Activated CD4-positive, alpha-beta T cell treated with anti-CD3 and anti-CD28 coated beads, Interleukin-2, amount 50 U/mL, for 48 hours (primary cell): Measurements from ENCODE around the gene PANK2.
"Not testable (repeated sequence)": the region's sequence is repeated elsewhere in the genome, so short reads cannot be mapped to it uniquely, and the experiment has no call there.

Experiments
- DNase-seq, 2 experiments: peaks; one replicate each; pipeline ENCODE4 v3.0.0-alpha.2; 2020

PANK2 gene

DNA sequence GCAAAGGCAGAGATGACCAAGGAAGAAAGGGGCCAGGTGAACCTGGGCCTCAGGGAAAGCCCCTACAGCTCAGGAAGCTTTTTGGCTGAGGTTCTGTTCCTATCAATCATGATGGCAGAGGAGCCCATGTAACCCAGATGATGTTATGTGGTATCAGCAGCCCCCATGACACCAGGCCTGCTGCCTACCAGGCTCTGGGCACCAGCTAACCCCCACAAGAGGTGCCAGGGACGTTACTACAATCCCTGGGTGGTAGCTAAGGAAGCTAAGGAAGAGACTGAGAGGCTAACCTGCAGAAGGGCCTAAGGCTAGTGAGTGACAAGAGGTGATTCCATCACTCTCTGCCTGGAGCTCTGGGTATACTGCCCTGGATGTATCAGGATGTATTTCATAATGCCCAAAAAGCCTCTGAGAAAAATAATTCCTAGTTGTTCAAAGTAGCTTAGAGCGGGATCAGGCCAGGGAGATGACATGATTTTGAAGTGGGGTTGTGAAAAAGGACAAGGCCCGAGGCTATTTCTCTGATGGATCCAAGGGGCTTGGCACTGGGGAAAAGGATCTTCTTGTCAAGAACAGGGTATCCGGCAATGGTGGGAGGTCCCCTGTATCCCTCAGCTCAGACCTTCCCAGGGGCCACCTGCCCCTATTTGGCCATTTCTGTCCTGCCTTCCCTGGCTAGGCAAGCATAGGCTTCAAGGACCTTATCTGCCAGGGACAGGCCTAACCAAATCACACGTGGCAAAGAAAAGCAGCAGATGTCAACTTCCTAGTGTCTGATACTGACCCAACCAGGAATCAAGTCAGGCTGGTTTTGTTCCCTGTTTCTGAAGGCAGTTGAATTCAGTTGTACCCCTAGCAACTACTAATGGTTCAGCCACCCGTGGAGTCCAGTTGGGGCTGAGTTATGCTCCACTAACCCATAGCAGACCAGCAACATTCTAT lies 41.3 kb downstream of the PANK2 start:
- no peak for DNase-seq

DNA sequence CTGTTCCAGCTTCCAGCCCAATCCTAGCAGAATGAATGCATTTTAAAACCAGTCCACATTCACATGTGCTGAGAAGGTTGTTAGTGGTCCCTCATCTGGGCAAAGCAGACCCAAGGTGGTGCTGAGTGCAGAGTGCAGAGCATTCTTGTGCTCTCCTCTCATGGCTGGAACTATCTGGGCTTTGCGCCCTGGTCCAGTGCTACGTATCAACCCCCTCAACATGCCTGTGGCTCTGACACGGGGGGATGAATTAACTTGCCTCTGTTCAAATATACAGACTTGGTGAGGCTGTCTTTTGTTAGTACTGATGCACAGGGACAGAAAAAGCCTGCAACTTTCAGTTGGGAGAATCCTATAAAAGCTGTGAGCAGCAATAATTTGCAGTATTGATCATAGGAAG lies 42.5 kb downstream of the PANK2 start:
- no peak for DNase-seq

DNA sequence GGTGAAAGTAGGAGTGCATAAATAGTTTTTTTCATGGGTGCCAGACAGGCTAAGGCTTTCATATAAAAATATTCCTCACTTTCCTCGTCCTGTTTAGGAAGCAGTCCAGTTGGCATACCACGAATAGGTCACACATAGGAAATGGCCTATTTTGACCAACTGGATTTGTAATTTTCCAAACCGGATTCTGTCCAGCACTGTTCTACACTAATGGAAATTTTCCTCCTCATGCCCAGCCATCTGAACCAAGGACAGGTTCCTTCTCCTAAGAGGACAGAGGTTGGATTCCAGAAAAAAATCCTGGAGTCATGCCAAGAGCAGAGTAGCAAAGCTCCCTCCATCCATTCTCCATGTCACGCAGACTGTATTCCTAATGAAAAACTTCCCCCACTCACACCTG lies 43.1 kb downstream of the PANK2 start:
- no peak for DNase-seq

DNA sequence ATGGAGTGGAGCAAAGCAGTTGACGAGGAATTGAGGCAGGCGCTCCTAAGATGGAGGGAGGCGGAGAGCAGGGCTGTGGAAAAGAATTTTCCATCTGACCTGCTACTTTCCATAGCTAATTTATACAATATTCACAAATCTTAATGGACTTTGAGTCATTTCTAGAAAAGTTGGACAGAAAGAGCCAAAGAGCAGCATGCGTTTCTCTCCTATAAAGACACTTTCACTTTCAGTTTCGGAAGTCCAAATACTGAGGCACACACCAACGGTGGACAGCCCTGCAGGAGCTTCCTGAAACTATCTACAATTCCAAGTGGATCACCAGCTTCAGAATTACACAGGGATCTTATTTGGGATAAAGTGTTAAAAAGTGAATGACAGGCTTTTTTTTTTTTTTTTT lies 43.5 kb downstream of the PANK2 start:
- DNase-seq: no peak

DNA sequence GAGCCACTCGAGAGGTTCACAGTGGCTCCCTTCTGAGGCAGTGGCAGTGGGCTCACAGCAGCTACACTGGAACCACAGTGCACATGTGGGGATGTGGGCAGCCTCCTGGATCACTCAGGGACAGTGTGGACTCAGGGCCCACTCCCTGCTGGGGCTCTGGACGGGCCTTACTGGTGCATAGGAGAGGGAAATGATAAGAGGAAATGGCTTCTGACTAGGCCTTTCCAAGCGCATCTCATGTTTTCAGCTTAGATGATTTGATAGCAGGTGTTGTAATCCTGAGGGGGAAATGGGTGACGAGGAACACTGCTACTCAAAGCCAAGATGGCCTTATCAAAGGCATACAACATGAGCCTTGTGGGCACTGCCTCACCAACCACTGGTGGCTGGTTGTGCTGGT lies 44.0 kb downstream of the PANK2 start:
- DNase-seq: no peak

DNA sequence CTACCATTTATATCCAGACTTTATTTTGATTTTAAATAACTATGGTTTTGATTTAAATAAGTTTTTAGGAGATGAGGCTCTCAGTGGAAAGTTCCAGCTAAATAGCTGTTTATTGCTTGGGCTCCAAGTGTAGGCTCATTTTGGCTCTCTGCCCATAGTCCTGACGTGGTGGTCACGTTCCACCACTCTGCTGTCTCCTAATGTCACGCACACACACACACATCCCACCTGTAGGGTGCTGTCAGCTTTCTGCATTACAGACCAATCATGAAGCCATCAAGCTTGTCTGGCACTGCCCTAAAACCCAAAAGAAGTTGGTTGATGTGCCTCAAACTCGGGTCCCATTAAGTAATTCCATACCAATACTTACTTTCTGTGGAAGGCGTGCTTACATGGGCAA lies 45.4 kb downstream of the PANK2 start:
- DNase-seq: no peak

DNA sequence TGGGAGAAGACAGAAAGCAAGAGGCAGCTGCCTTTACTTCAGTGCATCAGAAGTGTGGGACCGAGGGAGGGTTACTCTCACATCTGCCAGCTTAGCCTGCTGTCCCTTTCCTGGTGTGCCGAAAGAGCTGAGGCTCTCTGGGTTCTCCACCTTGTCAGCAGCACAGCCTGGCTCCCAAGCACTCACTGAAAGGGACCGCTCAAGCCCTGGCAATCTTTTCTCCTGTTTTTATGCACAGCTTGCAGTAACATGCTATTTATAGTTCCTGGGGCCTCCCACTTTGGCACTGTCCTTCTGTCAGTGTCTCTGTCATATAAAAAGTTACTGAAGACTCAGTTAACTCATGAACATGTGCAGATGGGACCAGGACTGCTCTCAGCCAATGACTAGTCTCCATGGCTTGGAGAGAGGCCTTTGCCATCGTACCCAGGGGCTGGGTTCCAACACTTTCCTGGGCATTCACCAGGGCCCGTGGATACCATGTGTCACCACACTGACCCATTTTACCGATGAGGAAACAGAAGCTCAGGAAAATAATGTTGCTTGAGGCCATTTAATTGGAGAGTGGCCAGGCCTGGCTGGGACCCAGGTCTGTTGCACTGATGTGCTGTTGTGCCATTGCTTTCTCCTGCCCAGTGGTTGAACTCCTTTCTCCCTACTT lies 46.2 kb downstream of the PANK2 start:
- no peak for DNase-seq

DNA sequence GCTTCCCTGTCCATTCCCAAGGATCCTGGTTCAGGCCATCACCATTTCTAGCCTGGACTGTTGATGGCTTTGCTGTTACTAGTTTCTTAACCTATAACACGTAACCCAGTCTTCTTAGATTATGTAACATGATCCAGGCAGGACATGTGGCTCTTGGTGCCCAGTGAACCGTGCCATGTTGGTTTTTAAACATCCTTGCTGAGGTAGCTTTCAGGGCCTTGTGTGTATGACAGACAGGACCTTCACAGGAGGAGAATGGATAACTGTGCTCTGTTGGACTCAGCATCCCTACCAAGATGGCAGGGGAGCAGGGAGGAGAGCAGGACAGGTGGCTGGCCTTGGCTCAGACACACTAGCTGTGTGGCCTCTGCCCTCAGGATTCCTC lies 46.8 kb downstream of the PANK2 start:
- DNase-seq: no peak

DNA sequence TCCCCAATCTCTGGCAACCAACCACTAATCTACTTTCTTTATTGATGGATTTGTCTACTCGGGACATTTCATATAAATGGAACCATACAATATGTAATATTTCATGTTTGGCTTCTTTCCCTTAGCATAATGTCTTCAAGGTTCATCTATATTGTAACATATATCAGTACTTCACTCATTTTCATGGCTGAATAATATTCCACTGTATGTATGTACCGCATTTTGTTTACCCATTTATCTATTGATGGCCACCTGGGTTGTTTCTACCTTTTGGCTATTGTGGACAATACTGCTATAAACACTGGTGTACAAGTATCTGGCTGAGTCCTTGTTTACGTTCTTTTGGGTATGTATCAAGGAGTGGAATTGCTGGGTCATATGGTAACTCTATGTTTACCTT lies 48.4 kb downstream of the PANK2 start:
- no peak for DNase-seq

DNA sequence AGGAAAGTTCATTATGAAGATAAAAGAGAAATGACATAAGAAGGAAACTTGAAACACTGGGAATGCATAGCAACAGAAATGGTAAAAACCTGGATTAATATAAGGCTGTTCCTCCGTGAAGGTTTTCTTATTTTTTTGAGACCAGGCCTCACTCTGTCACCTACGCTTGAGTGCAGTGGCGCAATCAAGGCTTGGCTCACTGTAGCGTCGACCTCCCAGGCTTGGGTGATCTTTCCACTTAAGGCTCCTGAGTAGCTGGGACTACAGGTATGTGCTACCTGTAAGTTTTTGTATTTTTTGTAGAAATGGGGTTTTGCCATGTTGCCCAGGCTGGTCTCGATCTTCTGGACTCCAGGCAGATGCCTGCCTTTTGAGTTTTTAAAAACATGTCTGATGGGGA lies 51.7 kb downstream of the PANK2 start:
- no peak for DNase-seq

DNA sequence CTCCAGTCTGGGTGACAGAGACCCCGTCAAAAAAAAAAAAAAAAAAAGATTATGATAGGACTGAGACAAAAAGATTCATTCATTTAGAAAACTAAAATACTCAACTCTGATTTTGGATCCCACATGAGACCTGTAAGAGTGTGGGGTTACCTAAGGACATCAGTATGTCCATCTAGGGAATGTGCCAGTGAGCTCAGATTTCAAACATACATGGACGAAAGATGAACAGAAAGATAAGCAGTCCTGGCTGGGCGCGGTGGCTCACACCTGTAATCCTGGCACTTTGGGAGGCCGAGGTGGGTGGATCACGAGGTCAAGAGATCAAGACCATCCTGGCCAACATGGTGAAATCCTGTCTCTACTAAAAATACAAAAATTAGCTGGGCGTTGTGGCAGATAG lies 57.5 kb downstream of the PANK2 start:
- not testable (repeated sequence) for DNase-seq

DNA sequence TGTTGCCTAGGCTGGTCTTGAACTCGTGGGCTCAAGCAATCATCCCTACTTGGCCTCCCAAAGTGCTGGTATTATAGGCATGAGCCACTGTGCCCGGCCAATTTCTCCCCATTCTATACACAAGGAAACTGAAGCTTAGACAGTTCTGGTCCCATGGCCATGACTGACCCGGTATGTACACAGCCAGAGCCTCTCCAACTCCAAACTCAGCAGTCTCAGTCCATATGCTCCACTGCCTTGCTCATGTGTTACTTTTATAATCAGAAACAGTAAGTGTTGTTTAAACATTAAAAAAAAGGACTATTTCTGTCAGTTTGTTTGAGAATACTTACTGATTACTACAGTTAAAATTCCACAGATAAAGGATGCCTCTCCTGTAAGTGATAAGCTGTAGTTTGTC lies 75.5 kb downstream of the PANK2 start:
- no peak for DNase-seq

DNA sequence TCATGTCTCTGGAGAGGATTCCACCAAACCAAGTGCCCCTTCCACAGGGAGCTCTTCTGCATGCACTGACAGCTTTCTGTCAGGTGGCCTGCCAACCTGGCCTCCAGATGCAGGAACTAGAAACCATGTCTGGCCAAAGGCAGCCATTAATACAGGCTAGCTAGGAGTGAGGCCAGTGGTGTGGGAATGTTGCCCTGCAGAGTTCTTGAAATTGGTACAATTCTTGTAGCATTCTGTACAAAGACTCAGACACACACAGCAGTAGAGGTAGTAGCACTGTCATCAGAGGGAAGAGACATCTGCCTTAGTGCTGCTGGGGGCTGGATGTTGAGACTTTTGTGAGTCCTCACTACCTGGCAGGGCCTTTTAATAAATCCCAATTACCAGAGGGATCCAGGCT lies 77.4 kb downstream of the PANK2 start:
- DNase-seq: no peak

DNA sequence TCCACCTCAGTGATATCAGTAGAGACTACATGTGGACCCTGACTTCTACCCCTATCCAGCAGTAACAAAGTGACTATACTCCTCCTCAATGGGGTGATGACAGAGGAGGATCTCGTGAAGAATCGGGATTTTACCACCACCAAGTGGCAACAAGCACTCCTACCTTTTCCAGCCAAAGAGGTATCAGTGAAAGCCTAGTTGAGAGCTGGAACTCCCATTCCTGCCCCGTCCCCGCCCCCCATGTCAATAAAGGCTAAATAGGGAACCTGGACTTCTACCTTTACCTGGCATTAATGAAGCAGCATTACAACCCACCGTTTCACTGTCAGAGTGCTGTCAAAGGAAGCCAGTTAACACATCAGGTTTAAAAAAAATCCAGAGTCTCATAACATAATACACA lies 80.8 kb downstream of the PANK2 start:
- DNase-seq: no peak

DNA sequence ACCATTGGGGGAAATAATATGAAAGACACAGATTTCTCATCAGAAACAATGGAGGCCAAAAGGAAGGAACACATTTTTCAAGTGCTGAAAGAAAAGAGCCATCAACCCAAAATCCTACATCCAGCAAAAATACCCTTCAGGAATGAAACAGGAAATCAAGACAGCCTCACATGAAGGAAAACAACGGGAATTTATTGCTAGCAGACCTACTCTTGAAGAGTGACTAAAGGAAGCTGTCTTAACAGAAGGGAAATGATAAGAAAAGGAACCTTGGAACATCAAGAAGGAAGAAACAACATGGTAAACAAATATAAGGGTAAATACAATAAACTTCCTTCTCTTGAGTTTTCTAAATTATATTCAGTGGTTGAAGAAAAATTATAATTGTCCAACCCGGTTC lies 82.0 kb downstream of the PANK2 start:
- no peak for DNase-seq

DNA sequence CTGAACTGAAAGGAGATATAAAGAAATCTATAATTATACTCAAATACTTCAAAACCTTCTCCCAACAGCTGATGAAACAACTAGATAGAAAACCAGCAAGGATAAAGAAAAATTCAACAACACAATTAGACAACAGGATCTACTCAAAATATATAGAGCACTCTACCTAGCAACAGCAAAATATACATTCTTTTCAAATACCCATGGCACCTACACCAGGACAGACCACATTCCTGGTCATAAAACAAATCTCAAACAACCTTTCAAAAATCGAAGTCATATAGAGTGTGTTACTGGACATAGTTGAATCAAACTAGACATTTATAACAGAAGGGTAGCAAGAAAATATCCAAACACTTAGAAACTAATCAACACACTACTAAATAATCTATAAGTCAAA lies 83.0 kb downstream of the PANK2 start:
- DNase-seq: no peak

DNA sequence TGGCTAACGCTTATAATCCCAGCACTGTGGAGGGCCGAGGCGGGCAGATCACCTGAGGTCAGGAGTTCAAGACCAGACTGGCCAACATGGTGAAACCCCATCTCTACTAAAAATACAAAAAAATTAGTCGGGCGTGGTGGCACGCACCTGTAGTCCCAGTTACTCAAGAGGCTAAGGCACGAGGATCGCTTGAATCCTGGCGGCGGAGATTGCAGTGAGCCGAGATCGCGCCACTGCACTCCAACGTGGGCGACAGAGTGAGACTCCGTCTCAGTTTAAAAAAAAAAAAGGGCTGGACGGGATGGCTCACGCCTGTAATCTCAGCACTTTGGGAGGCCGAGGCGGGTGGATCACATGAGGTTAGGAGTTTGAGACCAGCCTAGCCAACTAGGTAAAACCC lies 83.4 kb downstream of the PANK2 start:
- DNase-seq: not testable (repeated sequence)

DNA sequence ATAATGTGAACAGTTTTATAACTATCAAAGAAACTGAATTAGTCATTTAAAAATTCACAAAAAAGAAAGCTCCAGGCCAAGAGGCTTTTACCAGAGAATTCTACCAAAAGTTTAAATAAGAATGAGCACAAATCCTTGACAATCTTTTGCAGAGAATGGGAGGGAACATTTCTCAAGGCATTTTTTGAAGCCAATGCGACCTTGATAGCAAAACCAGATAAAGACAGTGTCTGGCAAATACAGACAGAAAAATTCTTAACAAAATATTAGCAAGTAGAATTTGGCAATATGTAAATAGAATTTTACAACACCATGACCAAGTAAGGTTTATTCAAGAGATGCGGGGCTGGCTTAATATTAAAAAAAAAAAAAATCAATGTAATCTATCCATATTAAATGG lies 84.5 kb downstream of the PANK2 start:
- DNase-seq: no peak

DNA sequence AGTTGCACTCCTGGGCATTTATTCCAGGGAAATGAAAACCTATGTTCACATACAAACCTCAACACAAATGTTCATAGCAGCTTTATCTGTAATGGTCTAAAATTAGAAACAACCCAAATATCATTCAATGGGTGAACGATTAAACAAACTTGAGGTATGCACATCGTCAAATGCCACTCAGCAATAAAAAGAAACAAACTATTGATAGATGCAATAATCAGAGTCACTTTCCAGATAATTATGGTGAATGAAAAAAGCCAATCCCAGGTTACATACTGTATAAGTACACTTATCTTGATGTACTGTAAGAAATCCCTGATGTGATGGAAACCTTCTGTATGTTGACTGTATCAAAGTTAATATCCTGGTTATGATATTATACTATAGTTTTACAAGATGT lies 87.3 kb downstream of the PANK2 start:
- DNase-seq: no peak
